DND-41 (cell line): ENCODE measurements around the gene TERB1.

ENCODE experiments used
- EZH2 ChIP-seq: IDR thresholded peaks from 3 replicates; pipeline ENCODE4 v1.6.1; 2012; ENCODE audit warnings: borderline replicate concordance, low read depth, mild to moderate bottlenecking, moderate library complexity, low read length, inconsistent platforms; ENCODE audit not compliant: severe bottlenecking
- TF ChIP-seq, protein P1 (sequence below): IDR thresholded peaks from 2 replicates; pipeline ENCODE4 v1.5.1; 2012; ENCODE audit warnings: borderline replicate concordance, low read length, moderate library complexity, mild to moderate bottlenecking; ENCODE audit not compliant: poor library complexity, severe bottlenecking; ENCODE audit errors: extremely low read depth

DNA sequence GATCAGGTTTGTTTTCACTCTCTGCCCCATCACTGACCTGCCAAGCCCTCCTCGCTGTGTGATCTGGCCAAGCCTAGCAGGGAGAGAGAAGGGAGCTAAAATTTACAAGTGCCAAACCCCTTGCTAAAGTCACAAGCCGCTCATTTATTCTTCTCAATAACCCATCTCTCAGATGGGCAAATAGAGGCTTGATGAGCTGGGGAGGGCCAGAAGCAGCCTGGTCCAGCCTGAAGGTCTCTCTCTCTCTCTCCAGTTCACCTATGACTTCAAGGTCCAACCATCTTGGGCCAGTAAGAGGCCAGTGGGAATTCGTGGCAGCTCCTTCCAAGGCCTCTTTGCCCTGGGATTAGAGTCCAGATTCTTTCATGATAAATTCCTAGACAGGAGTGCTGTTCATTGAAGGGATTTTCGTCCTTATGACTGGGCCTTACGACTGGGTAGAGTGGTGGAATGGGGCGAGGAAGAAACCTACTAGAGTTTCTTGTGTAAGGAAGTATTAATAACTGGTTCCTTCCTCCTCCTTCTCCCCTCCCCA is 46.2 kb upstream of the TERB1 start:
- TF ChIP-seq, protein P1, sequence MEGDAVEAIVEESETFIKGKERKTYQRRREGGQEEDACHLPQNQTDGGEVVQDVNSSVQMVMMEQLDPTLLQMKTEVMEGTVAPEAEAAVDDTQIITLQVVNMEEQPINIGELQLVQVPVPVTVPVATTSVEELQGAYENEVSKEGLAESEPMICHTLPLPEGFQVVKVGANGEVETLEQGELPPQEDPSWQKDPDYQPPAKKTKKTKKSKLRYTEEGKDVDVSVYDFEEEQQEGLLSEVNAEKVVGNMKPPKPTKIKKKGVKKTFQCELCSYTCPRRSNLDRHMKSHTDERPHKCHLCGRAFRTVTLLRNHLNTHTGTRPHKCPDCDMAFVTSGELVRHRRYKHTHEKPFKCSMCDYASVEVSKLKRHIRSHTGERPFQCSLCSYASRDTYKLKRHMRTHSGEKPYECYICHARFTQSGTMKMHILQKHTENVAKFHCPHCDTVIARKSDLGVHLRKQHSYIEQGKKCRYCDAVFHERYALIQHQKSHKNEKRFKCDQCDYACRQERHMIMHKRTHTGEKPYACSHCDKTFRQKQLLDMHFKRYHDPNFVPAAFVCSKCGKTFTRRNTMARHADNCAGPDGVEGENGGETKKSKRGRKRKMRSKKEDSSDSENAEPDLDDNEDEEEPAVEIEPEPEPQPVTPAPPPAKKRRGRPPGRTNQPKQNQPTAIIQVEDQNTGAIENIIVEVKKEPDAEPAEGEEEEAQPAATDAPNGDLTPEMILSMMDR: no peak
- TF ChIP-seq EZH2: no peak
